Breast epithelium (tissue), 4 donors: ENCODE data around the gene PDLIM5. TPM values are rescaled to one million over a fixed set of nuclear protein-coding genes. Genes with fewer than 3 reads are reported as not detected.

Source experiments
- DNase-seq, 2 donors: peaks; one replicate each; pipeline ENCODE4 v3.0.0-alpha.2; 2019; ENCODE audit warnings: low spot score in 2 of 2
- H3K27ac ChIP-seq, 2 donors: fragments of 200-600 bp; sonication (generic) in 1 of 2; one replicate each; pipeline ENCODE4 v1.5.1; 2016 to 2019; ENCODE audit warnings: mild to moderate bottlenecking in 1 of 2
- H3K27me3 ChIP-seq, 2 donors: fragments of 200-600 bp; sonication (generic) in 1 of 2; one replicate each; pipeline versions ENCODE4 v1.5.1 to v1.6.0; 2017 to 2019; ENCODE audit warnings: control low read depth in 1 of 2, mild to moderate bottlenecking in 1 of 2
- H3K36me3 ChIP-seq: fragments of 200-600 bp; one replicate; pipeline ENCODE4 v1.5.1; 2019
- H3K4me1 ChIP-seq, 2 donors: fragments of 200-600 bp; sonication (generic); one replicate each; pipeline ENCODE4 v1.5.1; 2016 to 2019; ENCODE audit warnings: control low read depth in 1 of 2
- H3K4me3 ChIP-seq, 3 donors: fragments of 200-600 bp; sonication (generic); 1 replicate in 2 of 3; 2 replicates in 1 of 3; pipeline ENCODE4 v1.5.1; 2016 to 2019; ENCODE audit warnings: mild to moderate bottlenecking in 3 of 3, moderate library complexity in 2 of 3
- H3K9me3 ChIP-seq, 2 donors: fragments of 200-600 bp; sonication (generic) in 1 of 2; one replicate each; pipeline ENCODE4 v1.5.1; 2016 to 2019; ENCODE audit warnings: control low read depth in 1 of 2
- CTCF ChIP-seq, 3 donors: fragments of 450-650 bp; IDR thresholded peaks; one replicate each; pipeline ENCODE4 v1.5.1; 2016 to 2017; ENCODE audit warnings: antibody characterized with exemption in 3 of 3, mild to moderate bottlenecking in 3 of 3, moderate library complexity in 3 of 3
- POLR2A ChIP-seq: fragments of 450-650 bp; IDR thresholded peaks from one replicate; pipeline ENCODE4 v1.6.1; 2016; ENCODE audit warnings: antibody characterized with exemption, mild to moderate bottlenecking, moderate library complexity
- POLR2AphosphoS5 ChIP-seq, 3 donors: sonication (generic); formaldehyde crosslinking; IDR thresholded peaks; one replicate each; pipeline ENCODE4 v1.6.1; 2017; ENCODE audit warnings: antibody characterized with exemption in 3 of 3
- intact Hi-C: fragments of 100-400 bp; cut with DNase I; formaldehyde crosslinking; loops from one replicate; pipeline ENCODE4 v1.15.1; 2023; ENCODE audit warnings: low total_unique reads
- total RNA-seq, 3 donors: library from RNA; depleted of rRNA; stranded (reverse); fragments of >200 nt; gene quantifications; one replicate each; pipeline ENCODE4 v1.1.0, GENCODE V29; 2016

Gene PDLIM5
- total RNA-seq, 3 donors from 2014 or later: 120 to 263 (median 158) TPM

- no peak for TF ChIP-seq POLR2A
- no peak for TF ChIP-seq POLR2AphosphoS5 (IDR thresholded peaks at IDR 0.05)
- TF ChIP-seq CTCF (IDR thresholded peaks at IDR 0.05): no peak
- no peak for DNase-seq
- Histone ChIP-seq H3K27ac (no peak overlapping the region), H3K4me1 (no peaks in the 10 kb centered on the region), H3K9me3 (no peaks in the 10 kb centered on the region), H3K36me3 (no peaks in the 10 kb centered on the region), H3K4me3 (no peak overlapping the region), H3K27me3 (no peaks in the 10 kb centered on the region)
- intact Hi-C loops: no loop called here
These were observed 190.2 kb downstream of the PDLIM5 start for GRCh38 chr4:94641702-94642560.

- no peak overlapping the region for H3K27ac ChIP-seq
These were observed 190.8 kb downstream of the PDLIM5 start for GRCh38 chr4:94642561-94642866.

GRCh38 chr4:94648699-94649098, 197.0 kb downstream of the PDLIM5 start:
- no peaks in the 10 kb centered on the region for H3K9me3 ChIP-seq
- intact Hi-C loops: no loop called here
- DNase-seq: no peak
- no peaks in the 10 kb centered on the region for H3K27me3 ChIP-seq
- H3K36me3 ChIP-seq: no peaks in the 10 kb centered on the region
- no peak overlapping the region for H3K27ac ChIP-seq
- H3K4me3 ChIP-seq: no peak overlapping the region
- no peak for TF ChIP-seq POLR2AphosphoS5 (IDR thresholded peaks at IDR 0.05)
- TF ChIP-seq POLR2A: no peak
- TF ChIP-seq CTCF (IDR thresholded peaks at IDR 0.05): no peak
- no peaks in the 10 kb centered on the region for H3K4me1 ChIP-seq

More at GRCh38 chr4:94642561-94642866, 190.8 kb downstream of the PDLIM5 start:
- Histone ChIP-seq H3K36me3 (no peaks in the 10 kb centered on the region), H3K27me3 (no peaks in the 10 kb centered on the region), H3K4me3 (no peak overlapping the region), H3K9me3 (no peaks in the 10 kb centered on the region), H3K4me1 (no peaks in the 10 kb centered on the region)
- DNase-seq: no peak
- TF ChIP-seq CTCF (IDR thresholded peaks at IDR 0.05) (no peak), POLR2AphosphoS5 (IDR thresholded peaks at IDR 0.05) (no peak)
- intact Hi-C loops: no loop called here

GRCh38 chr4:94649381-94650133, 197.8 kb downstream of the PDLIM5 start:
- Histone ChIP-seq H3K27ac (no peak overlapping the region), H3K4me1 (no peaks in the 10 kb centered on the region), H3K27me3 (no peaks in the 10 kb centered on the region), H3K36me3 (no peaks in the 10 kb centered on the region), H3K4me3 (no peak overlapping the region), H3K9me3 (no peaks in the 10 kb centered on the region)
- TF ChIP-seq POLR2AphosphoS5 (IDR thresholded peaks at IDR 0.05) (no peak), POLR2A (no peak), CTCF (IDR thresholded peaks at IDR 0.05) (no peak)
- DNase-seq: no peak
- intact Hi-C loops: no loop called here

GRCh38 chr4:94650134-94650495, 198.4 kb downstream of the PDLIM5 start:
- H3K36me3 ChIP-seq: no peaks in the 10 kb centered on the region
- H3K27ac ChIP-seq: no peak overlapping the region
- no peaks in the 10 kb centered on the region for H3K9me3 ChIP-seq
- TF ChIP-seq CTCF (IDR thresholded peaks at IDR 0.05) (no peak), POLR2AphosphoS5 (IDR thresholded peaks at IDR 0.05) (no peak), POLR2A (no peak)
- H3K4me1 ChIP-seq: no peaks in the 10 kb centered on the region
- H3K27me3 ChIP-seq: no peaks in the 10 kb centered on the region
- DNase-seq: no peak
- intact Hi-C loops: no loop called here
- no peak overlapping the region for H3K4me3 ChIP-seq
